ENCODE results near the gene CPNE5. TPM values are rescaled to one million over a fixed set of nuclear protein-coding genes. Genes with fewer than 3 reads are reported as not detected.

CPNE5 gene
- total RNA-seq, 1 experiment from 2014 or later: 37.6 TPM

GRCh38 chr6:36699348-36699747, 139.9 kb downstream of the CPNE5 start:
- in situ Hi-C loops (cut with HindIII; ENCODE audit: low sequenced_read_pairs): no loop called here
- DNase-seq (ENCODE audit: low spot score): no peak

DNA sequence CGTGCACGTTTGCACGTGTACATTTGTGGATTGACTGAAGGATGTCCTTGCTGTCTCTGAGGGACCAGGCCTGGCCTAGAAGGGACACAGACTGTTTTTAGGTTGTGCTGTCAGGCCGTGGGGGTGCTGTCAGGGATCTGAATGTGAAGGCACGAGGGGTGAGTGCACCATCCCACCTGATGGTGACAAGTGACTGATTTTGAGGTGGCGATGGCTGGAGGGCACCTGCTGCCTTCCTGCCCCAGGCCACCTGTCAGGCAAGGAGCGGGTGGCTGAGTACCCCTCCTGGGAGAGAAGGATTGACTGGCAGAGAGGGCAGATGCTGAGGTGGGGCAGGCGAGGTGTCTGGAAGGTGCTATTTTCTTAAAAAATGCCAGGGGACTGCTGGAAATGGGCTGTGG, 140.4 kb downstream of the CPNE5 start:
- in situ Hi-C loops (cut with HindIII; ENCODE audit: low sequenced_read_pairs): no loop called here

DNA sequence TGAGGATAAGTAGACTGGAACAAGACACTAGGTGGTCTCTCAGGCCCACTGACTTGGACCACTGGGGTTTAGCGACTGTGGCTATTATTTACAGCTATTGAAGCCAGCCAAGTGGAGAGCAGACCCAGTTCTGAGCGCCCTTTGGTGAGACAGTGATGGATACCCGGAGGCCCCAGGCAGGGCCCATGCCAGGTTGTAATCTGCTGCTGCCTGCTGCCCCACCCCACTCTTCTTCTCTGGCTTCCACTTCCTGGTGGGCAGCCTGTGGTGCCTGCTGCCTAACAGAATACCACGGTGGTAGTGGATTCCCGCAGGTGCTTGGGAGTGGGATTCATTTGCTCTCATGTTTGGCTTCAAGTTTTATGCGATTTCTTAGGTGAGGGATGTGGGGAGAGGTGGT, 141.0 kb downstream of the CPNE5 start:
- DNase-seq (ENCODE audit: low spot score): no peak
- in situ Hi-C loops (cut with HindIII; ENCODE audit: low sequenced_read_pairs): no loop called here

More for the DNA sequence above, 140.4 kb downstream of the CPNE5 start:
- no peak for DNase-seq (ENCODE audit: low spot score)

- in situ Hi-C loops (cut with HindIII; ENCODE audit: low sequenced_read_pairs): no loop called here
- DNase-seq (ENCODE audit: low spot score): no peak
Observed at GRCh38 chr6:36697481-36697903, 141.8 kb downstream of the CPNE5 start, which contains the start of gene RAB44. RAB44 (plus strand) TSS chr6:36697826; CDS start chr6:36704236, 6,410 bp downstream.

GRCh38 chr6:36695414-36695813, 143.8 kb downstream of the CPNE5 start:
- in situ Hi-C loops (cut with HindIII; ENCODE audit: low sequenced_read_pairs): no loop called here
- DNase-seq (ENCODE audit: low spot score): no peak

- no peak for DNase-seq (ENCODE audit: low spot score)
- in situ Hi-C loops (cut with HindIII; ENCODE audit: low sequenced_read_pairs): no loop called here
Observed at GRCh38 chr6:36694616-36695015, 144.6 kb downstream of the CPNE5 start.

GRCh38 chr6:36692861-36693702, 146.2 kb downstream of the CPNE5 start:
- in situ Hi-C loops (cut with HindIII; ENCODE audit: low sequenced_read_pairs): no loop called here
- DNase-seq (ENCODE audit: low spot score): peak; percentile 85

GRCh38 chr6:36692220-36692619, 147.0 kb downstream of the CPNE5 start:
- in situ Hi-C loops (cut with HindIII; ENCODE audit: low sequenced_read_pairs): no loop called here
- no peak for DNase-seq (ENCODE audit: low spot score)

- no peak for DNase-seq (ENCODE audit: low spot score)
- in situ Hi-C loops (cut with HindIII; ENCODE audit: low sequenced_read_pairs): no loop called here
Observed at GRCh38 chr6:36691612-36692011, 147.6 kb downstream of the CPNE5 start.

DNA sequence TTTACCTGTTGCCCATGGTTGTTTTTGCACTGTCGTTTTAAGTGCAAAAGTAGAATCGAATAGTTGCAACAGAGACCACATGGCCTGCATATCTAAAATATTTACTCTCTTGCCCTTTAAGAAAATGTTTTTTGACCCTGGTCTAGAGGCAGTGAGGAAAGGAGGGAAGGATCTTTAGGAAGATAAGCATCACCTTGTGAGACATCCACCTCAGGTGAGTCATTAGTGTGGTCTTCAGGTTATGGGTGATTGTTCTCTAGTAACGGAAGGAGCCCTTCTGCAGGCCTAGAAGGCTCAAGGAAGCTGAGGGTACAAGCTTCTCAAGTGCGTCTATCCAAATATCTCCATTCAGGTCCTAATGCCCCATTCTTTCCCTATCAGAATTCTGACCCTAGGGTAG, 148.2 kb downstream of the CPNE5 start:
- in situ Hi-C loops (cut with HindIII; ENCODE audit: low sequenced_read_pairs): no loop called here
- no peak for DNase-seq (ENCODE audit: low spot score)

Other genes with a start within 250 kb of the CPNE5 start
- 342 and 464 TPM in 2 replicates for gene SRSF3, start 245.1 kb downstream of the CPNE5 start, total RNA-seq (2014; rRNA removed; shearing (Covaris generic))
- 105 and 117 TPM in 2 replicates for gene CDKN1A, start 160.7 kb downstream of the CPNE5 start, total RNA-seq (2014; rRNA removed; shearing (Covaris generic))
- 0.06 TPM in 1 of 2 replicates, not detected in the other for gene RAB44, start 141.6 kb downstream of the CPNE5 start, total RNA-seq (2014; rRNA removed; shearing (Covaris generic))
- 62.5 and 124 TPM in 2 replicates for gene PPIL1, start 35.4 kb upstream of the CPNE5 start, total RNA-seq (2014; rRNA removed; shearing (Covaris generic))
- gene C6orf89, start 46.5 kb upstream of the CPNE5 start, total RNA-seq (2014; rRNA removed; shearing (Covaris generic)): 22.5 and 30.1 TPM in 2 replicates
- gene PI16, start 115.3 kb upstream of the CPNE5 start, total RNA-seq (2014; rRNA removed; shearing (Covaris generic)): not detected in 2 replicates
- 389 and 393 TPM in 2 replicates for gene MTCH1, start 146.8 kb upstream of the CPNE5 start, total RNA-seq (2014; rRNA removed; shearing (Covaris generic))
- gene FGD2, start 166.2 kb upstream of the CPNE5 start, total RNA-seq (2014; rRNA removed; shearing (Covaris generic)): 0.55 and 1.2 TPM in 2 replicates

Data from G401 (cell line).